ENCODE measurements around the gene WDR90. TPM values are rescaled to one million over a fixed set of nuclear protein-coding genes. Genes with fewer than 3 reads are reported as not detected.
"Not testable (repeated sequence)": the region's sequence is repeated elsewhere in the genome, so short reads cannot be mapped to it uniquely, and the experiment has no call there.

Gene WDR90
- total RNA-seq, 2 experiments from 2014 or later, result 87.3 to 89.6 TPM

DNA sequence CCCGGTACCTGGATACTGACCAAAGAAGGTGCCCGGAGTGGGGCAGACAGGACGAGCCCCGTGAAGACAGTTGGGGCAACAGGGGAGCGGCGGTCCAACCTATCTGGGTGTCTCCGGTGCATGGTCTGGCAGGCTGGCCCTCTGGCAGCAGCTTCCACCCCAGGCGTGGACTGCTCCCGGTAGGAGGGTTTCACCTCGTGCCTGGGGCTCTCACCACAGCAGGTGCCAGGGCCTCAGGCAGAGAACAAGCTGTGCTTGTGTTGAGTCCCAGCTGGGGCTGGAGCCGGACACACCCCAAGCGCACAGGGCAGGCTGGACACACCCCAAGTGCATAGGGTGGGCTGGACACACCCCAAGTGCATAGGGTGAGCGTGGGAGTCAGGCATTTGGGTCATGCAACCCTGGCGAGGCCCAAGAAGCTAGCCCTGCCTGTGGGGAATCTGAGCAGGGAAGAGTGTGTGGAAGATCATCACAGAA lies 57.9 kb downstream of the WDR90 start:
- POLR2A ChIA-PET, result interaction anchor here (0.7 kb wide), 1 partner anchor 9 kb away, joined by 3 read pairs; no protein-coding TSS in a partner anchor
- CTCF ChIA-PET, result interaction anchor here (0.5 to 2.3 kb wide), 2 partner anchors 9 to 78 kb away, joined by 3 to 9 read pairs; no protein-coding TSS in a partner anchor

- CTCF ChIA-PET, result no interaction called here
- POLR2A ChIA-PET, result no interaction called here
Measured at GRCh38 chr16:708019-708418, 58.9 kb downstream of the WDR90 start.

DNA sequence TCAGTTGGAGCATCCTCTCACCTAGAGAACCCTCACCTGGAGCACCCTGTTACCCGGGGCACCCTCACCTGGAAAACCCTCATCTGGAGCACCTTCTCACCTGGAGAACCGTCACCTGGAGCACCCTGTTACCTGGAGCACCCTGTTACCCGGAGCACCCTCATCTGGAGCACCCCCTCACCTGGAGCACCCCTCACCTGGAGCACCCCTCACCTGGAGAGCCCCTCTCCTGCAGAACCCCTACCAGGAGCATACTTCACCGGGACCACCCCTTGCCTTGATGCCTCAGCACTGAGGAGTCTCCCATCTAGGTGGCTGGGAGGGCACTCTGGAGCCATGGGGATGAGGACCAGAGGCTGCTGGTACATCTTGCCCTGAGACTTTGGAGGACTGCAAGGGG lies 59.8 kb downstream of the WDR90 start:
- ChIA-PET CTCF (interaction anchor here (3.0 kb wide), 1 partner anchor 76 kb away, joined by 19 read pairs; no protein-coding TSS in a partner anchor), POLR2A (no interaction called here)

- CTCF ChIA-PET, result interaction anchor here (0.8 to 3.0 kb wide), 6 partner anchors 8 to 80 kb away, joined by 3 to 19 read pairs (median 4); no protein-coding TSS in a partner anchor
- POLR2A ChIA-PET, result no interaction called here
Measured at GRCh38 chr16:709566-710499, 60.7 kb downstream of the WDR90 start.

GRCh38 chr16:710500-711075 lies 61.4 kb downstream of the WDR90 start:
- POLR2A ChIA-PET, result no interaction called here
- CTCF ChIA-PET, result interaction anchor here (0.8 to 3.0 kb wide), 6 partner anchors 9 to 77 kb away, joined by 3 to 19 read pairs (median 4); no protein-coding TSS in a partner anchor

- POLR2A ChIA-PET, result no interaction called here
- CTCF ChIA-PET, result interaction anchor here (0.8 to 3.0 kb wide), 6 partner anchors 9 to 76 kb away, joined by 3 to 19 read pairs (median 5); partner anchors contain the start of gene WDR24
Measured at GRCh38 chr16:711084-711483, 61.9 kb downstream of the WDR90 start.

DNA sequence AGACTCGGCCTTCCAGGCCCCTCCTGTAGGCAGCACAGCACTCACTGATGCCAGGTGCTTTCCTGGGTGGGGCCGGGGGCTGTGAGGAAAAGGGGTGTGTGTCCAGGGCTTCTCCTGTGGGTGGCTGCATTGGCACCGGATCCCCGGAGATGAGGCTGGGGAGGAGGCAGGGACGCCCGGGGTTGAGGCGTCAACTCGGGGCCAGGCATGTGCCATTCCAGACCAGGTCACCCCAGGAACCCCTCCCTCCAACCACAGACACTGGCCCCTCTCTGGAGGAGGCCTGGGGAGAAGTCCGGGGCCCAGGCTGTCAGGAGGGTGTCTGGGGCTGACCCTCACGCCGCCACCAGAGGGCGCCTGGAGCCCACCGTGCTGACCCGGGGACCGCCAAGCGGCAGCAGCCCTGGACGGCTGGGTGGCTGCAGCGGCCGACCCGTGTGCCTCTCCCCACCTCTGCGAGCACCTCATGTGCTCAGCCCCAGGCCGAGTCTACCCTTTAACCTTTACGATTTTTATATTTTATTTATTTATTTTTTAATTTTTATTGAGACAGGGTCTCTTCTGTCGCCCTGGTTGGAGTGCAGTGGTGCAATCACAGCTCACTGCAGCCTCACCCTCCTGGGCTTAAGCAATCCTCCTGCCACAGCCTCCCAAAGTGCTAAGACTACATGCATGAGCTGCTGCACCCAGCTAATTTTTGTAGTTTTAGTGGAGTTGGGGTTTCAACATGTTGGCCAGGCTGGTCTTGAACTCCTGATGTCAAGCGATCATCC lies 62.6 kb downstream of the WDR90 start:
- ChIA-PET POLR2A (no interaction called here), CTCF (interaction anchor here (0.6 to 4.5 kb wide), 22 partner anchors 8 to 887 kb away, joined by 3 to 26 read pairs (median 4); partner anchors contain the start of genes ANTKMT, CCDC78, CHTF18 and CIAO3)

- POLR2A ChIA-PET, result not testable (repeated sequence)
- CTCF ChIA-PET, result interaction anchor here (0.7 to 4.5 kb wide), 19 partner anchors 8 to 91 kb away, joined by 3 to 26 read pairs (median 5); partner anchors contain the start of genes ANTKMT, CCDC78, CHTF18 and CIAO3
Measured at GRCh38 chr16:712740-713250, 63.6 kb downstream of the WDR90 start.

- ChIA-PET POLR2A (interaction anchor here (0.6 to 1.8 kb wide), 2 partner anchors 71 to 993 kb away, joined by 6 read pairs; no protein-coding TSS in a partner anchor), CTCF (interaction anchor here (1.0 to 4.5 kb wide), 6 partner anchors 11 to 71 kb away, joined by 3 to 26 read pairs (median 10); partner anchors contain the start of genes CCDC78, CIAO3 and JMJD8)
Measured at GRCh38 chr16:714079-714478, 64.9 kb downstream of the WDR90 start.

GRCh38 chr16:714558-715476 lies 65.7 kb downstream of the WDR90 start, which contains the start of gene METRN:
TSS of gene METRN (plus strand) at chr16:715118. CDS start at chr16:715290, 172 bp downstream.
- CTCF ChIA-PET, result interaction anchor here (0.5 to 4.5 kb wide), 8 partner anchors 10 to 74 kb away, joined by 5 to 26 read pairs (median 8); partner anchors contain the start of genes CCDC78, CHTF18, CIAO3 and RPUSD1
- POLR2A ChIA-PET, result interaction anchor here (0.6 to 1.8 kb wide), 3 partner anchors 8 to 266 kb away, joined by 3 to 6 read pairs (median 4); no protein-coding TSS in a partner anchor

GRCh38 chr16:715477-716199 lies 66.5 kb downstream of the WDR90 start:
- POLR2A ChIA-PET, result interaction anchor here (0.6 to 1.8 kb wide), 6 partner anchors 9 to 265 kb away, joined by 3 to 12 read pairs (median 5); no protein-coding TSS in a partner anchor
- CTCF ChIA-PET, result interaction anchor here (1.0 to 4.5 kb wide), 12 partner anchors 10 to 73 kb away, joined by 3 to 26 read pairs (median 8); partner anchors contain the start of genes CCDC78, CHTF18, CIAO3 and RPUSD1

GRCh38 chr16:716200-716568 lies 67.0 kb downstream of the WDR90 start:
- POLR2A ChIA-PET, result interaction anchor here (0.6 to 1.3 kb wide), 4 partner anchors 9 to 21 kb away, joined by 3 to 12 read pairs (median 6); no protein-coding TSS in a partner anchor

DNA sequence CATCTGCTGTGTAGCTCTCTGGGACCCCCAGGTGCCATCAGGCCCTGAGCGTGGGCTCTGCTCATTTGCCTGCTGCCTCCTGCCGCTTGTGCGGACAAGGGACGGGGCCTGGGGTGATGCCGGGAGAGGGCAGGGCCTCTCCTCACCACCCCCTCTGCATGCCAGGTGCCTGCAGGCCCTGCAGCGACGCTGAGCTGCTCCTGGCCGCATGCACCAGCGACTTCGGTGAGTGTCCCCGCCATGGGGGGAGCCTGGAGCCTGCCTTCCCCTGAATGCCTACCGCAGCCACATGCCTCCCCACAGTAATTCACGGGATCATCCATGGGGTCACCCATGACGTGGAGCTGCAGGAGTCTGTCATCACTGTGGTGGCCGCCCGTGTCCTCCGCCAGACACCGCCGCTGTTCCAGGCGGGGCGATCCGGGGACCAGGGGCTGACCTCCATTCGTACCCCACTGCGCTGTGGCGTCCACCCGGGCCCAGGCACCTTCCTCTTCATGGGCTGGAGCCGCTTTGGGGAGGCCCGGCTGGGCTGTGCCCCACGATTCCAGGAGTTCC lies 67.7 kb downstream of the WDR90 start:
- CTCF ChIA-PET, result interaction anchor here (0.8 to 2.7 kb wide), 8 partner anchors 11 to 289 kb away, joined by 3 to 12 read pairs (median 6); partner anchors contain the start of gene CIAO3

More at GRCh38 chr16:716200-716568, 67.0 kb downstream of the WDR90 start:
- CTCF ChIA-PET, result interaction anchor here (0.9 to 4.5 kb wide), 12 partner anchors 9 to 289 kb away, joined by 3 to 26 read pairs (median 8); partner anchors contain the start of genes CCDC78, CHTF18, CIAO3 and RPUSD1

More for the DNA sequence above, 67.7 kb downstream of the WDR90 start:
- POLR2A ChIA-PET, result interaction anchor here (0.5 to 1.3 kb wide), 3 partner anchors 12 to 596 kb away, joined by 8 to 12 read pairs (median 8); no protein-coding TSS in a partner anchor
